LoVo (cell line): ENCODE results near the gene EXOC6.
A peak's percentile ranks its signal among the peaks of the same experiment; 100 is the strongest.

ENCODE experiments used
- DNase-seq: peaks from one replicate; pipeline ENCODE4 v3.0.0-alpha.2; 2016; ENCODE audit warnings: low spot score

EXOC6 gene

DNA sequence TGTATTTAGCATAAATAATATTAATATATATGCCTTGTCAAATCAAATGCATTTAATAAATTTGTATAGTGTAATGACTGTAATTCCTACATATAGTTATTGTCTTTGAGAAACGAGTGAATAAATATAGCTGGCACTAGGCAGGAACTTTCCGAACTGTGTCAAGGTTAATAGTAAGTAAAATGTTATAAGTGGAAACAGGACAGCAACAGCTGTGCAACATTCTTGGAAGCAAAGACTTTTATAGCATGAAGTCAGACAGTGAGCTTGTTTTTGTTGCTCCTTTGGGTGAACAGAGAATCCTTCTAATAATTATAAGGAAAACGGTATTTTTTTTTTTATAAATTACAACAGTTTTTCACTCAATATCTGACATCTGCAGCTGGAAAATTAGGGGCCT is 14.0 kb upstream of the EXOC6 start:
- DNase-seq, result no peak

DNA sequence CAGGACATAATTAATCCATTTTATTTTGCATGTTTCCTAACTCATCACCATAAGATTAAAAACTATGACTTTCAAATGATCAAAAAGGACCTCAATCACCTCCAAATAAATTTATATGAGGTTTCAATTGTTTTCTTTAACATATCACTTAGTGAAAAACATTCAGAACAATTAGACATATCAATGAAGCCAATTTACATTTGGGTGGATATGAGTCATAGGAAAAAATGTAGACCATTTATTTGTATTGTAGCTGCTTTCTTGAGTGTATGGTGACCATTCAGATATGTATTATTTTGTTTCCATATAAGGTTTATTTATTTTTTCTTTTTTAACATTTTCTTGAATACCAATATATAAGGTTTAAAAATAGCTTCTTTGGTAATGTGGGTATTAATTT is 13.3 kb upstream of the EXOC6 start:
- DNase-seq, result no peak

DNA sequence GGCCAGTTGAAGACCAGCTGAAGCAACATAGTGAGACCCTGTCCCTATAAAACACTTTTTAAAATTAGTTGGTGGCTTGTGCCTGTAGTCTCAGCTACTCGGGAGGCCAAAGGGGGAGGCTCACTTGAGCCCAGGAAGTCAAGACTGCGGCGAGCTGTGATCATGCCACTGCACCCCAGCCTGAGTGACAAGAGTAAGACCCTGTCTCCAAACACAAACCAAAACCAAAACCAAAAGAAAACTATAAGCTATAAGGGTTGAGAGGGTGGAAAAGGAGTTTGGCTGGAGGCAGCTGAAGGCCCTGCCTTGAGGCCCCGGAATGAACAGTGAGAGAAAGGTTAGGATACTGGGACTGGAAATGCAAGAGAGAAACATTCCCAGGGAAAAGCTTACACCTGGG is 10.9 kb upstream of the EXOC6 start:
- no peak for DNase-seq

DNA sequence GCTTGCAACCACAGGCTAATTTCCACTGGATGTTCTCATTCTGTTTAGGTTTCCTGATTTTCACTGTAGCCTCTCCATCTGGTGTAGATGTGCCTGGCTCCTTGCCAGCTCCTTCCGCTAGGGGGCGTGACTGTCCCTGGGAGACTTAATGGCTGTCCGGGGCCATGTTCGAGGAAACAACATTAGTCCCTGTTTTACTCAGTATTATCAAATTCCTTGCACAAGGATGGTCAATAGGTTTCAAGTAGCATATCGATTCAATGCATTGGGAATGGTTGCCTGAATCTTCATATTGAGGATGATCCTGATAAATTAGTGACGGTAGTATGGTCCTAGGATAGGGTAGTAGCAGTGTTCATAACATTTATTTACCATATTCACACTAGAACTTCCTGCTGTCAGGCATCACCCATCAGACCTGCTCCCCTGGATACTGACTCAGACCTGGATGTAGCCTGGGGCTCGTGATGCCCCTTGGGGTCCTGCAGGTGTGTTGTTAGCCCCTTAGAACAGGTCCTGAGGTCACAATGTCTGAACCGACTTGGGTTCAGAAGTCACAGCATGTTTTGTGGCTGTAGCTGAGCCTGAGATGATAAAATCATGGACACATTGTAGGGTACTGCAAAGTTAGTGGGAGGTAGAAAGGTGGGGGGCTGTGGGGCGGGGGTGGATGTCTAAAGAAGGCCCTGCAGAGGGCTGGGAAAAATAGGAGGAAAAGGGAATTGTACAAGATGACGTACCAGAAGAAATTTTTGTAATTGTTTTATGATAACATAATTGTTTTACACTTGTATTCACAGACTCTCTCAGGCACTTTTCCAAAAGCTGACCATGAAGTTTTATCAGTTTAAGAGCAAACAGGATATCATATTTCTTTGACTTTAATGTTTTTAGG is 8.9 kb upstream of the EXOC6 start:
- DNase-seq, result peak; percentile 20

DNA sequence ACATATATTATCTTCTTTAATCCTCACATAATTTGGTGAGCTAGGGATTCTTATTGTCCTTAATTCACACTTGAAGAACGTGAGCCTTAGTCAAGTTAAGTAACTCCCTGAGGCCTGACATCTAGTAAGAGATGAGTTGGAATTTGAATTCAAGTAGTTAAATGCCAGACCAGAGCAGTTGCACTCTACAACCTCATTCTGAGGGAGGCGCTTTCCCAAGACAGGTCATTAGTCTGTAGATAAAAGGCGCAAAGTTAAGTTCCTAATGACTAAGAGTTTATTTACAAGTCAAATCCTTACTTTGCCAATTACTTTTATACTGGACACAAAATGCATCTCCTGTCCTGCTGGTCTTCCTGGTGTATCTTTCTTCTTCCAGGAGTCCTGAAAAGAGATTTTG is 3.6 kb upstream of the EXOC6 start:
- DNase-seq, result no peak

DNA sequence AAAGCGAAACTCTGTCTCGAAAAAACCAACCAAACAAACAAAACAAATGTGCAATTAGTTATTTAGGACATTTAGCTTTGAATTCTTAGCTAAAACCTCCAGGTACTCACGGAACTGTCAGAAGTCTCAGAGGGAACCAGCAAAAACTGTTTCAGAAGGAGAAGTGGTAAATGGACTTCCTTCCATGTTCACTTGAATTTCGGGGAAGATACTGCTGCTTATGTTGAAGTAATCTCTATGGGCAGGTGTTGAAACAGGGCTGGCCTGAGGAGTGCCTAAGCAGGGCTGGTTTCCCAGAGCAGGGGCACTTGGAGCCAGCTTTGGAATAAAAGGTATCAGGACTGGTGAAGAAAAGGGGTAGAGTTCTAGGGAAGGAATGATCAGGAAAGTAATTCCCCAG is 2.4 kb upstream of the EXOC6 start:
- no peak for DNase-seq

DNA sequence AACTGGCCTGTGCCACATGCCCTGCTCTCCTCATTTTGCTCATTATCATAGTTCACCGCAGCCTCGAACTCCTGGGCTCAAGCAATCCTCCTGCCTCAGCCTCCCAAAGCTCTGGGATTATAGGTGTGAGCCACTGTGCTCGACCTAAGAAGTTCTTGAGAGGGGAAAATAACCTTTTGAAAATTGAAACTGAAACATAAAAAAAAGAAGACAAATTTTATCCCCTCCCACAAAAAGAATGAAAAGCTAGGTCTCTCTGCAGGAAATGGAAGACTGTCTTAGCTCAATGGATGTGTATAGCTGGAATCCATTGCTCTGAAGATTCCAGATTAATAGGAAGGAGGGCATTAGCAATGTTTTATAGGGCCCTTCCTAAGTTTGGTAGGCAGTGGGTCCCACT is 2.0 kb upstream of the EXOC6 start:
- no peak for DNase-seq

DNA sequence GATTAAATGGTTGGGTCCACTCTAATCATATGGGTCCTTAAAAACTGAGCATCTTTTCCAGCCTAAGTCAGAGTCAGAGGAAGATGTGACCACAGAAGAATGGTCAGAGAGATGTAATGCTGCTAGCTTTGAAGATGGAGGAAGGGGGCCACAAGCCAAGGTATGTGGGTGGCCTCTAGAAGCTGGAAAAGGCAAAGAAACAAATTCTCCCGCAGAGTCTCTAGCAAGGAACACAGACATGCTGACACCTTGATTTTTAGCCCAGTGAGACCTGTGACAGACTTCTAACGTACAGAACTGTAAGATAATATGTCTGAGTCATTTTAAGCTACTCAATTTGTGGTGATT is 1.5 kb upstream of the EXOC6 start:
- no peak for DNase-seq

DNA sequence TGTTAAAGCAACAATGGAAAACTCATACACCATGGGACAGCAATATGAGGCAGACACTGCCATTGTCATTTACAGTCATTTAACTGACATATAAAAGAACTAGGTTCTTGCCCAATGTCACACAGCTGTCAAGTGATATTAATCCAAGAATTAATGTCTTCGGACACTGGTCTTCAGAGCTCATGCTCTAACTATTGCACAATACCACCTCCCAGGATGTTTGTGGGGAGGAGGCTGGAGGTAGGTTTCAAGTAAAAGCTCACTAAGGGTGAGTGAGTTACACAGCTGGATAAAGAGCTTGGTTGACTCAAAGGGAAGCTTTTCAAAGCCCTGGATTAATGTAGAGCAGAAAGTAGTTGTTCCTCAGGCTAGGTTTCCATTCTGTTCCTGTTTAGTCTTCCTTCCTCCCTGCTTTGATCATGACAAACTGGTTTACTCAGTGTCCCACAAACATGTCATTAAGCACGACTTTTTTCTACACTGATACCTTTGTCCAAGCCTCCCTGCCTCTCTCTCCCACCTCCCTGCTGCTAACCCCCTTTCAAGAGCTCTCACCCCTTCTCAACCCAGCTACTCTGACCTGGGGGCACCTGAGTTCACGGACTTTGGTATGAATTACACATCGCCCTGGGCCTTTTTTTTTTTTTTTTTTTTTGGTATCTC is 987 bp upstream of the EXOC6 start:
- DNase-seq, result no peak

DNA sequence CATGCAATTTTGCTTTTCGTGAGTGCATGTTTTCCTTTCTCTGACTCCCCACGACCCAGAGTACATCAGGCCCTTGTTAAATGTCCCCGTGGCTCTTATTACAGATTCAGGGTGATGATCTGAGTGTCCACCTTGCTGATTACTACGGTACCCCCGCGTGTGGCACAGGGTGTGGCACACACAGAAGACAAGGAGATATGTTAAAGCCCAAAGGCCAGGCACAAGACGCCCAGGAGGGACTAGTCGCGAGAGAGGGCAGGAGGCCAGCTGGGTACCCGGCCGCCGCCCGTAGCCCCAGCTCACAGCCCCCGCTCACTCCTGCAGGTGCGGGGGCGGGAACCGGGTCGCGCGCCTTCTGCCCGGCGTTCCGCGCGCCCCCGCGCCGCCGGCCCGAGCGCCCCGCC is 281 bp upstream of the EXOC6 start:
- DNase-seq, result no peak

DNA sequence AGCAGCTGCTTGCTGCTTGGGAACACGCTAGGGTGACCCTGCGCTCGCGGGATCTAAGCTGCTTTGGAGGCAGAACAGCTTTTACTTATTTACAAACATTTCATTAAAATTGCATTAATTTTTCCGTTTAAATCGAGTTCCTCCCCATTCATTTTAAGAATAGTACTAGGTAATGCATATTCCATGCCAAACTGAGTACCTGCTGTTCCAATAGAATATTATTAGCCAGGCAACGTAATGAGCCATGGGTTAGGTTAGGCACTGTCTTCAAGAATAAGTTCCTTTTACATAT is 860 bp downstream of the EXOC6 start:
- DNase-seq, result peak; percentile 27

DNA sequence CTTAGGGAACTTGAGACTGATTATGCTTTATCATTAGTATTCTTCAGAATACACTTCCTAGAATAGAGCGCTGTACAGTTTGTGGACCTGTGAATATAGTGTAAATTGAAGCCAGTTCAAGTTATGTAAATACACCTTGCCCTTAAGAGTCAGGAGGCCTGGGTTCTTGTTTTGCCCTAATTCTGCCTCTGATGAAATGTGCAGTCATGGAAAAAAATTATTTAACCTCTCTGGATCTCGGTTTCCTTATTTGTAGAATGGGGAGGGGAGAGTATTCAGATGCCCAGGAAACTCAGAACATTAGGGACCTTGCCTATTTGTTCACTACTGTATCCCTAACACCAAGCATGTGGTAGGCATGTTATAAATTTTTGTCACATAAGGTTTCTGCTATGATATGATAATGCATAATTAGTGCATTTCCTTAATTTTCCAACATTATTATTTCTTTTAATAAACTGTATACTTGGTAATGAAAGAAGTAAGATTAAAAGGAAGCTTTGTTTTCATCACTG is 1.3 kb downstream of the EXOC6 start:
- no peak for DNase-seq

DNA sequence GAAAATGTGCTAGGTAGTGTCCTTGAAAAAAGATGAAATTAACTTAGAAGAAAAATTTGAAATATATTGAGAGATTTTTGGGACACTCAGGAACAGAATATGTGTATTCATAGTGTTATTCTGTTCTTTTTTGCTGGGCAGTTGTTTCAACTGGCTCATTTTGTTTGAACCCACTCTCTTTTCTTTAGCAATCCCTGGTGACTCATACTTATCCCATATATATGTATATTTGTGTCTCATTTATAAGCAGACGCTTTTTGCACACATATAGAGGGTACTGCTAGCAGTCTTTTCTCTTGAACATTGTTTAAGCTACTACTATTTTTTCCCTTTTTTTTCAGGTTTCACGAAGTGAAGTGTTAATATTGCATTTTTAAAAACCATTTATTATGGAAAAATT is 1.9 kb downstream of the EXOC6 start:
- no peak for DNase-seq

DNA sequence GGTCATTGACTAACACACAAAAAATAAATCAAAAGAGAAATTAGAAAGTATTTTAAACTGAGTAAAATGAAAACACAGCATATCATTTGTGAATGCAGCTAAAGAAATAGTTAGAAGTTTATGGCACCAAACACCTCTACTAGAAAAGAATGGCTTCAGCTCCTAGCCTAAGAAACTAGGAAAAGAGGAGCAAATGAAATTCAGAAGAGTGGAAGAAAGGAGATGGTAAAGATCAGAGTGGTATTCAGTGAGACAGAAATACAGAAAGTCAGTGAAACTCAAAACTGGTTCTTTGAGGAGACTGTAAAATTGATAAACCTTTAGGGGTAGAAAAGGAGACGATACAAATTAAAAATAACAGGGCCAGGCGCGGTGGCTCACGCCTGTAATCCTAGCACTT is 2.7 kb downstream of the EXOC6 start:
- DNase-seq, result no peak

DNA sequence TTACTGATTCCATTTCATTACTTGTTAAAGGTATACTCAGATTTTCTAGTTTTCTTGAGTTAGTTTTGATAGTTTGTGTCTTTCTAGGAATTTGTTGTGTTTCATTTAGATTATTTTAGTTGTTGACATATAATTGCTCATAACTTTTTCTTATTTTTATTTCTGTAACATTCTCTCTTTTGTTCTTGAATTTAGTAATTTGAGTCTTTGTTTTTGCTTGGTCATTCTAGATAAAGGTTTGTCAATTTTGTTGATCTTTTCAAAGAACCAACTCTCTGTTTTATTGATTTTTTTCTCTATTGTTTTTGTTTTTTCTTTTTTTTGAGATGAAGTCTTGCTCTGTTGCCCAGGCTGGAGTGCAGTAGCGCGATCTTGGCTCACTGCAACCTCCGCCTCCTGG is 7.2 kb downstream of the EXOC6 start:
- DNase-seq, result no peak

DNA sequence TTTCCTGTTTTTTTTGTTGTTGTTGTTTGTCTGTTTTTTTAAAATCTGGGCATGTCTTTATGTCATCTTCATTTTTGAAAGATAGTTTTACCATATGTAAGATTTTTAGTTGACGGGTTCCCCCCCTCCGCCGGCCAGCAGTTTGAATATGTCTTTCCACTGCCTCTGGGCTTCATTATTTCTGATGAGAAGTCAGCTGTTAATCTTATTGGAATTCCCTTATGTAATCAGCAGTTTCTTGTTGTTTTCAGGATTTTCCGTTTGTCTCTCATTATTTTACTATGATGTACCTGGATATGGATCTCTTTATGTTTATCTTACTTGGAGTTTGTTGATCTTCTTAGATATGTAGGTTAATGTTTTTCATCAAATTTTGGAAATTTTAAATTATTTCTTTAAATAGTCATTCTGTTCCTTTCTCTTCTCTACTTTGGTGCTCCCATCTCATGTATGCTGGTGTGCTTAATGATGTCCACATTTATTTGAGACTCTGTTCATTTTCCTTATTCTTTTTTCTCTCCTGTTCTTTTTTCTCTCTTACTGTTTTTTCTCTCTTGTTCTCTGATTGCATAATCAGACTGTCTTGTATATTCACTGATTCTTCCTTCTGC is 9.7 kb downstream of the EXOC6 start:
- DNase-seq, result no peak

DNA sequence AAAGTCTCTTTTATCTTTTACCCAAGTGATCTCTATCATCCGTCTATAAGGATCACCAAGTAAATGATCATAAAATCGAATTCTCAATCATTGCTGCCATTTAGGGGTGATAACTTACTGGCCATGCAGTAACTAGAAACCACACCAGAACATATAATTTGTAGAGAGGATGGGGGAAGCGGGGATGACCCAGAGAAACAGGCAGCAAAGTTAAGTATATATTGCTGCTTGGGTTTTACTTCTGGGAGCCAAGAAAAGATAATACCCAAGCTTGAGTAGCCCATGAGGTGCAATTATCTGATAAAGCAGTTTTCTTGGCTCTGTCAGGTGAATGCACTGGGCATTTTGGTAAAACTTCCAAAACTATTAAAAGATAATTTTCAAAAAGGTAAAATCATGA is 18.9 kb downstream of the EXOC6 start:
- no peak for DNase-seq

DNA sequence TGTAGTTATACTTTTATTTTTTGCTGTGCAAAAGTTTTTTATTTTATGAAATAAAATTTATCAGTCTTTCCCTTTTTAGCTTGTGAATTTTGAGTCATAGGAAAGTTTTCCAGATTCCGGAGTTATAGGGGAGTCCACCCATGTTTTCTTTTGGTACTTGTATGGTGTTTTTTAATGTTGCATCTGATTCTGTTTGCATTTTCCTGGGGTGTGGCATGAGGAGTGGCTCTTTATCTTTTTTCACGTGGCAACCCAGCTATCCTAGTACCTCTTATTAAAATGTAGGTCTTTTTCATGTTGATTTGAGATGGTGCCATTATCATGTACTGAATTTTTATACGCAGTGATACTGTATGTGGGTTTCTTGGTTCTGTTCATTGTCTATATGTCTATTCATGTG is 19.7 kb downstream of the EXOC6 start:
- DNase-seq, result no peak

DNA sequence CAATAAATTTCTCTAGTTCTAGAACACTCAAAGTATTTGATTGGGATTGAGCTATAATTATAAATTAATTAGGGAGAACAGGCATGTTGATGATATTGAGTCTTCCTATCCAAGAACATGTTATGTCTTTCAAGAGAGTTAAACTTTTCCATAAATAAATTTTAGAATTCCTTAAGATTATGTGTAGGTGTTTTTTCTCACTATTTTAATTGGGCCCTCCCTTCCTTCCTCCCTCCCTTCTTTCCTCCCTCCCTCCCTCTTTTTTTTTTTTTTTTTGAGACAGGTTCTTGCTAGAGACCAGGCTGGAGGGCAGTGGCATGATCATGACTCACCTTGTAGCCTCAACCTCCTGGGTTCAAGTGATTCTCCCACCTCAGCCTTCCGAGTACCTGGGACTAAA is 20.2 kb downstream of the EXOC6 start:
- DNase-seq, result no peak

DNA sequence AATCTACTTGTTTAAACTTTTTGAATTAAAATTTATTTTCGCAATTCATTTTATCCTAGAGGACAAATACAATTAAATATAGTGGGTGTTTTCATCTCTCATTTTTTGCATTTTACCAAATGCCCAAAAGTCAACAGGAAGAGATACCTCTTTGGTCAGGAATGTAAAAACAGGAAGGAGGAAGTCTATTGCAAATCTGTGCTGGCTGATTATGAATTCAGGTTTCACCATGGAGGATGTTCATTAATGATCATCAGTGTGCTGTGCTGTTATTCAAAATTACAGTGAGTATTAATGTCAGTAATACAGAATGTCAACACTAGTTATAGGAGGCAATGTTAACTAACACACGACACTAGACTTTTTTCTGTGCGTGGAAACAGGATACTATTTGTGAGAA is 24.7 kb downstream of the EXOC6 start:
- DNase-seq, result no peak

DNA sequence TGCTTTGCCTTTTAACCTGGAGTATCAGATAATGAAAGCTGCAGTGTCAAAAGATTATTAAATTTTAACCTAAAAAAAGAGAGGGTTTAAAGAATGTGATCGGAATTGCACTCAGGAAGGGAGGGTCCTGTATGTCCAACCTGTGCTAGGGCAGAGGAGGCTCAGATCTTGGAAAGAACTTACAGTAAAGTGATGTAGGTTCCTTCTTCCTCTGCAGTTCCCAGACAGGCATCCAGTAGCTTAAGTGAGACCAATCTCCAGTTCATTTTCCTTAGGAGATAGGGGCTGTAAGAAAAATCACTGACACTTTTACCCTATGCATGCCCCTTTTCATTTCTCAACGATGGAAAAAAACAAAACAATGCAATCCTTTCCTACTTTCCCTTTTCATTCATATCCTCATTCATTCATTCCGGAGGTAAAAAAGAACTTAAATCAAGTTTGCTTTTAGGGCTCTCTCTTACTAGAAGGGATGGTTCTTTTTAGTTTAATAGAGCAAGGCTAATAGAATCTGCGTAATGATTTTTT is 28.3 kb downstream of the EXOC6 start:
- no peak for DNase-seq

DNA sequence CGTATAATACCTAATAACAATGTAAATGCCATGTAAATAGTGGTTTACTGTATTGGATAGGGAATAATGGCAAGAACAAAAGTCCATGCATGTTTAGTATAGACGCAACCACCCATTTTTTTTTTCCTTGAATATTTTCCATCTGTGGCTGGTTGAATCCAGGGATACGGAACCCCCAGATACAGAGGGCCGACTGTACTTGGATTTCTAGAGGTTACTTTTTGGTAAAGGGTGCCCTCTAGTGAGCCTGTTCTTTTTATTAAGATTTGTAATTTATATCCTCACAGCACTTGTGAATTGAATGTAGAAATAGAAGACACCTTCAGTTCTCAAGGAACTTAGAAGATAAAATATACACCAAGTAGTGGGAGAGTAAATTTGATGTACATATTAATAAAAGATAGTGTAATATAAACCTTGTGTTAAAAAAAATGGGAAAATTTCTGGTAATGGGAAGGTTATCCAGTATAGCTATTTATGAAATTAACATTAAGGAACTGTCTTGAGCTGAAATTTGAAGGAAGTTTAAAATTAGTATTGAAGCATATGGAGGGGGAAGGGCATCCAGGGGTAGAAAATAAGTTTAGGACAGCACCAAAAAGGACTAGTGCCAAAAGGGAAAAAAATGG is 32.0 kb downstream of the EXOC6 start:
- peak; percentile 39 for DNase-seq

DNA sequence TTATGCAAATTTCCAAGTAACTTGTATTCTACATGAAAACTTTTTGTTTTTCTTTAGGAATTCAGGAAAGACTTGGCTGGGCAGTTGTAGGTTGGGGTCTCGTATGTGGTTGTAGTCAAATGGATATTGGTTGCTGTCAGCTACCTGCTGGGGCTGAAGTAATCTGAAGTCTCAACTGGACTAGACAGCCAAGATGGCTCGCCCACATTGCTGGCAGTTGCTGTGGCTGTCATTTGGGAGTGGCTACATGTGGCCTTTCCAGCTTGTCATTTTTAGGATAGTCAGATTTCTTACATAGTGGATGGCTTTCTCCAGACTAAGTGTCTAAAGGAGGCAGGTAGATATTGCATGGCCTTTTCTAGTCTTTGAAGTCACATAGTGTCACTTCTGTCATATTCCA is 32.6 kb downstream of the EXOC6 start:
- no peak for DNase-seq
